ENCODE results near the gene MBLAC2. TPM values are rescaled to one million over a fixed set of nuclear protein-coding genes. Genes with fewer than 3 reads are reported as not detected.

MBLAC2 gene
- total RNA-seq, 2 donors from 2014 or later, result 3.2 to 3.3 TPM

GRCh38 chr5:90484540-90484939 lies 10.0 kb upstream of the MBLAC2 start:
- DNase-seq, result no peak
- no peak for TF ChIP-seq CTCF (IDR thresholded peaks at IDR 0.05)
- Histone ChIP-seq H3K4me3 (no peak overlapping the region), H3K9me3 (no peaks in the 10 kb centered on the region), H3K9ac (ENCODE audit: low read depth in 2 of 2, low read length in 2 of 2) (no peak overlapping the region), H3K27me3 (no peaks in the 10 kb centered on the region), H3K36me3 (no peaks in the 10 kb centered on the region), H3K27ac (no peak overlapping the region), H3K4me1 (no peaks in the 10 kb centered on the region)
- intact Hi-C loops (cut with DNase I), result no loop called here

- Histone ChIP-seq H3K27me3 (no peaks in the 10 kb centered on the region), H3K36me3 (no peaks in the 10 kb centered on the region), H3K4me1 (no peaks in the 10 kb centered on the region), H3K9ac (ENCODE audit: low read depth in 2 of 2, low read length in 2 of 2) (no peak overlapping the region), H3K4me3 (no peak overlapping the region), H3K9me3 (no peaks in the 10 kb centered on the region), H3K27ac (no peak overlapping the region)
- no peak for DNase-seq
- no peak for TF ChIP-seq CTCF (IDR thresholded peaks at IDR 0.05)
- intact Hi-C loops (cut with DNase I), result no loop called here
These were observed 8.6 kb upstream of the MBLAC2 start for GRCh38 chr5:90483206-90483605.

DNA sequence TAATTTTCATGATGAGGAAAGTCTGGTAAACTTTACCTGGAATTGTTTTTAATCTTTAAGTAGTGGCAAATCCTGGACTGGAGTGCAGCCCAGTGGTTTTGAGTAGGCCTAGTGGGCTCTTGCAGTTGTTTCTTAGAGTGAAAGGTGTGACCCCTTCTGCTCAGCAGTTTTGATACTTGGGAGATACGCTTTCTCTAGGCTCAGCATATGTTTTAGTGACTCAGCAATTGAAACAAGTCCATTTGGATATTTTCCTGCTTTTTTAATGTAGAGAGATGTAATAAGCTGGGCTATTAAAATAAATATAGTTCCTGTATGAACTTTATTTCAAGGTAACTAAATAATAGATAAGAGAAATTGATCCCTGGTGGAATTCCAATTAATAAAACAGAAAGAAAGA lies 6.1 kb upstream of the MBLAC2 start:
- no peak for TF ChIP-seq CTCF (IDR thresholded peaks at IDR 0.05)
- Histone ChIP-seq H3K4me1 (no peaks in the 10 kb centered on the region), H3K36me3 (no peaks in the 10 kb centered on the region), H3K27ac (no peak overlapping the region), H3K9ac (ENCODE audit: low read depth in 2 of 2, low read length in 2 of 2) (no peak overlapping the region), H3K27me3 (no peaks in the 10 kb centered on the region), H3K4me3 (no peak overlapping the region), H3K9me3 (no peaks in the 10 kb centered on the region)
- no peak for DNase-seq
- intact Hi-C loops (cut with DNase I), result no loop called here

- Histone ChIP-seq H3K9ac (ENCODE audit: low read depth in 2 of 2, low read length in 2 of 2) (no peak overlapping the region), H3K27me3 (no peaks in the 10 kb centered on the region), H3K4me3 (no peak overlapping the region), H3K9me3 (no peaks in the 10 kb centered on the region), H3K4me1 (no peaks in the 10 kb centered on the region), H3K36me3 (no peaks in the 10 kb centered on the region), H3K27ac (no peak overlapping the region)
- DNase-seq, result no peak
- TF ChIP-seq CTCF (IDR thresholded peaks at IDR 0.05), result no peak
- intact Hi-C loops (cut with DNase I), result loop anchor here (5.0 kb wide), 1 partner anchor 67 kb away; no protein-coding TSS in a partner anchor
These were observed 5.2 kb upstream of the MBLAC2 start for GRCh38 chr5:90479611-90480385.

- intact Hi-C loops (cut with DNase I), result loop anchor here (5.0 kb wide), 1 partner anchor 65 kb away; no protein-coding TSS in a partner anchor
- Histone ChIP-seq H3K4me1 (no peaks in the 10 kb centered on the region), H3K27me3 (no peaks in the 10 kb centered on the region), H3K9ac (ENCODE audit: low read depth in 2 of 2, low read length in 2 of 2) (no peak overlapping the region), H3K27ac (no peak overlapping the region), H3K36me3 (no peaks in the 10 kb centered on the region), H3K9me3 (no peaks in the 10 kb centered on the region), H3K4me3 (no peak overlapping the region)
- TF ChIP-seq CTCF (IDR thresholded peaks at IDR 0.05), result no peak
- no peak for DNase-seq
These were observed 3.1 kb upstream of the MBLAC2 start for GRCh38 chr5:90477621-90478215.

All from colonic mucosa (tissue), 4 donors.